NCI-H2171 treated with DMSO at 0.1 percent for 48 hours (cell line): ENCODE data around the gene PPM1M.

ENCODE experiments used
- DNase-seq: peaks from one replicate; lab custom pipeline; 2025; lab: John Stamatoyannopoulos, UW

Gene PPM1M

GRCh38 chr3:52245322-52246263 lies at the start of gene PPM1M:
Gene PPM1M, plus strand, starts transcription at chr3:52245759. Its CDS starts 66 bp downstream, at chr3:52245825.
- no peak for DNase-seq

DNA sequence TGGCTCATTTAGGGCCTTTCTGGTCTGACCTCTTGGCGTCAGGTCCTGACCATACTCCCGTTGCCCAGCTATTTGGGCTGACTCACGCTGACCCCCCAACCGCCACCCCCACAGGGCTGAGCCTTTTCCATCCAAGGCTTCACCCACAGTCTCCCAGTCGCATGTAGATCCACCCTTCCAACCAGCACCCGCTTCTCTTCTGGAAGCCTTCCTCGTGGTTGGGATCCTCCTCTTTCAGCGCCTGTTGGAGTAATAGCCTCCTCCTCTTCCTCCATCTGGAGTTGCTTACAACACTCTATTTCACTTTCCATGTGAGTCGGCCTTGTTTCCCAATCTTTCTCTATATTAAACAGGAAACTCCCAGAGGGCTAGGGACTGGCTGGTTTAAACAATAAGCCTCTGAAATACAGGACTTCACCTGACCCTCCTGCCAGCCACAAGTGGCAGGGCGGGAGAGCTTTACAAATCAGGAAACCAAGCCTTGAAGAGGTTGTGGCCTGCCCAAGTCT lies 49.7 kb upstream of the PPM1M start:
- no peak for DNase-seq

DNA sequence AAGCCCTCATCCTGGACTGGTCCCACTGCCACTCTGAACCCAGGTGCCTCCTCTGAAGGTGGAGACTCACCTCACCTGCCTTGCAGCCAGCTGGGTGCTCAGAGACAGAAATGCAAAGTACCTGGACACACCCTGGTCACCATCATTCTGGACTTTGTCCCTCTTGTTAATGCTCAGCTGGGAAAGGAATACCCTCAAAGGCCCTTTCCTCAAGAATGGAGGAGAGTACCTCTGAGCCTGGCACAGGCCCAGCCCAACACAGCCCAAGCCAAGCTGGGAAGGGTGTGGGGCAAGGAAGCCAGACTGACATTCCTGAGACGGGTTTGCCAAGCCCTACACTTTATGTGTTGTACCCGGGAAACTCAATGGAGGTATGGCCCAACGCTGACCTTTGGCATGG lies 48.6 kb upstream of the PPM1M start:
- DNase-seq = no peak

GRCh38 chr3:52197499-52197841 lies 48.1 kb upstream of the PPM1M start:
- no peak for DNase-seq

GRCh38 chr3:52197842-52198625 lies 47.5 kb upstream of the PPM1M start, which contains the start of gene ALAS1:
Gene ALAS1, plus strand, starts transcription at chr3:52198160. Its CDS starts 1,082 bp downstream, at chr3:52199242.
- DNase-seq = peak; percentile 64

GRCh38 chr3:52198643-52199608 lies 46.6 kb upstream of the PPM1M start:
- no peak for DNase-seq

DNA sequence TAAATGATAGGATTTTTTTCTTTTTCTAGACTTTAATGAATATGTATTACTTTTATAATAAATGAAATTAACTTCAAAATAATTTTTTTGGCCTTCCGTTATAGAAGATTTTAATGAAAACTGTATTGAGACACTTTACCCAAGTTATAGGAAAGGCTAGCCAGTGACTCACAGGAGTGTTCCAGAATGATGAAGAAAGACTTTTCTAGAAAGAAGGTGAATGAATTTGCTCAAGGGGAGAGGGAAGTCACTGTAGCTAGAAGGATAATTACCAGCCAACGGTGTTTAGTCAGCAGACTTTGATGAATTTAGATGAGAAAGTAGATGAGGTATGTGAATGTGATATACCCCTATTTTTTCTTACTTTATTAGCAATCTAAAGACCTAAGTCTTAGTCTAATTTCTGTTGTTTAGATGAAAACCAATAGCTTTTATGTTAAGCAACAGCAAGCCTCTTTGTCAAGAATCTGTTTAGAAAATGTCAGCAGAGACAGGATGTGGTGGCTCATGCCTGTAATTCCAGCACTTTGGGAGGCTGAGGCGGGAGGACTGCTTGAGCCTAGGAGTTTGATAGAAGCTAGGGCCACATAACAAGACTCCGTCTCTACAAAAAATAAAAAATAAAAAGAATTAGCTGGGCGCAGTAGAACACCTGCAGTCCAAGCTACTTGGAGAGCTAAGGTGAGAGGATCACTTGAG lies 44.4 kb upstream of the PPM1M start:
- DNase-seq = no peak

- no peak for DNase-seq
Measured at GRCh38 chr3:52202384-52203077, 43.0 kb upstream of the PPM1M start.

DNA sequence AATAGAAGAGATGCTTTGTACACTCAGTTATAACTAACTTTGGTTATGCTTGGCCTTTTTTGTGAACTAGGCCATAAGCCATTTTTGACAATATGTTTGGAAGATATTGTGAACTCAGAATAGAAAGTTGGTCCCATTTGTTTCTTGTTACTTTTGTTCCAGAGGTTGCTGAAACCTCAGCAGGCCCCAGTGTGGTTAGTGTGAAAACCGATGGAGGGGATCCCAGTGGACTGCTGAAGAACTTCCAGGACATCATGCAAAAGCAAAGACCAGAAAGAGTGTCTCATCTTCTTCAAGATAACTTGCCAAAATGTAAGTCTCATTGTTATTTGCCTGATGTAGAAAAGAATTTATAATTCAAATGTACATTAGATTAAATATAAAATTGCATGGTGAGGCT lies 41.9 kb upstream of the PPM1M start:
- DNase-seq = no peak

GRCh38 chr3:52204337-52205073 lies 41.1 kb upstream of the PPM1M start:
- DNase-seq = peak; percentile 78

- no peak for DNase-seq
Measured at GRCh38 chr3:52205727-52206372, 39.7 kb upstream of the PPM1M start.

DNA sequence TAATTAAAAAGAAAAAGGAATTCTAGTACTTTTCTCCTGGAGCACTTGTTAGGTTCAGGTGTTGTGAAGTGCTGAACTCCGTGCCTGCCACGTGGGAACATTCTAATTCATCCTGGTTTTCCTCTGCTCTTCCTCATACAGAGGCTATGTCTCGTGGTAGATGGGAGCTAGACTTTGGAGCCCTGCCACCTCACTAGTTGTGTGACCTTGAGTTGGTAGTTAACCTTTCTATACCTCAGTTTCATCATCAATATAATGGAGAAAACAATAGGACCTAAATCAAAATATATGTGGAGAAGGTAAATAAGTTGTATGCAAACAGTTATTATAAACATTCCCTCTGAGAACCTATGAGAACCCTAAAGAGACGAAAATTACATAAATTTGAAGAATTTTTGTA lies 37.0 kb upstream of the PPM1M start:
- DNase-seq = no peak

DNA sequence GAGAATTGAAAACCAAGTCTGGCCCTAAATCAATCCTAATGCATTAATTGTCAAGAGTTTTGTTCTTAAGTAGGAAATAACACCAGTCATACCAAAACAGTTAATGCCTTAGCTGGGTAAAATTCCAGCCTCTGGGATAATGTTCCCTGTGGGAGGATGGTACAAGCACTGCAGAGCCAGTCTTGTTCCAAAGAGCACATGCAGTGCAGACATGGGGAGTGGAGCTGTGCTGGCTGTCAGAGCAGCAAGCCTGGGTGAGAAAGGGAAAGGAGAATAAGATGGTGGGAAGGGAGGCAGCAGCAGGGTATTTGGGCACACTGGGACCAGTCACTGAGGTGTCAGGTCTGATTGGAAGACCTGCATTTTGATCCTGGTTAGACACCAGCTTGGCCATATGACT lies 35.5 kb upstream of the PPM1M start:
- no peak for DNase-seq

- no peak for DNase-seq
Measured at GRCh38 chr3:52210550-52211046, 35.0 kb upstream of the PPM1M start.

- DNase-seq = no peak
Measured at GRCh38 chr3:52211268-52211891, 34.2 kb upstream of the PPM1M start.

DNA sequence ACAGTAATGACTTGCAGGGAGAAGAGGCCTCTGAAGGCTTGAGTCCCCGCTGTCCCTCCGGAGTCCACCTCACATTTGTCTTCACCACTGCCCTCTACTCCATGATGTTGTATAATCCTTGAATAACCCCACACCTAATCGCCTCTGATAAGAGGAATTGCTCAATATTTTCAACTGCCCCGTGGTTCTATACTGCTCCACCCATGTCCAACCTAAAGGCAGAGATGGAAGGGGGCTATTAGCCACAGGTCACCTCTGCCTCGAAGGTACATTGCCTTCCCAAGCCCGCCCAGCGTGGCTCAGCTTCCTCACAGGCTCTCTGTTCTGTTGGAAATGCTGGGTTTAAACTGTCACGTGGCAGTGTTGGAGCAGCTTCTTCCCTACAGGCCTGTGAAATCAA lies 32.6 kb upstream of the PPM1M start:
- DNase-seq = no peak

GRCh38 chr3:52213901-52214300 lies 31.7 kb upstream of the PPM1M start:
- DNase-seq = no peak

DNA sequence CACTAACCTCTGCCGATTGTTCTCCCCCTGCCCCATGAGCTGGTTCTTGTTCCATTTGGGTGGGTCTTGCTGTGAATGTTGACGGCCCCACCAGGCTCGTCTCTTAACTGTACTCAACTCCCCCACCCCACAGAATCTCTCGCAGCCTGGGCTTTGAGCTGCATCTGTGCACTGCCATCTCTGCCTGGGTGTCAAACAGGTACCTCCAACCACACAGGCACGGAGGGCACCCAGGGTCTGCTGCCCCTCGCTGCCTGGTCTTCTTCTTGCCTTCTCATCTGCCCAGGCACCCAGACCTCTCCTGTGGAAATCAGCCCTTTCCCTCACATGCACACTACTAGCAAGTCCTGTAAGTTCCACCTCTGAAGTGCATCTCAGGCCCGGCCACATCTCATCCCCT lies 30.2 kb upstream of the PPM1M start:
- DNase-seq = no peak
